ENCODE data around the gene HPSE.
"Not testable (repeated sequence)": the region's sequence is repeated elsewhere in the genome, so short reads cannot be mapped to it uniquely, and the experiment has no call there.

HPSE gene

GRCh38 chr4:83281307-83281706 is 53.3 kb downstream of the HPSE start:
- DNase-seq = no peak

- DNase-seq = no peak
Observed at GRCh38 chr4:83276299-83277040, 58.2 kb downstream of the HPSE start.

GRCh38 chr4:83273926-83274325 is 60.7 kb downstream of the HPSE start:
- not testable (repeated sequence) for DNase-seq

- no peak for DNase-seq
Observed at GRCh38 chr4:83272900-83273299, 61.7 kb downstream of the HPSE start.

GRCh38 chr4:83269256-83269655 is 65.4 kb downstream of the HPSE start:
- no peak for DNase-seq

GRCh38 chr4:83268491-83268890 is 66.2 kb downstream of the HPSE start:
- DNase-seq = no peak

- no peak for DNase-seq
Observed at GRCh38 chr4:83267830-83268475, 66.7 kb downstream of the HPSE start.

GRCh38 chr4:83267121-83267829 is 67.4 kb downstream of the HPSE start:
- DNase-seq = no peak

GRCh38 chr4:83266689-83267088 is 68.0 kb downstream of the HPSE start:
- DNase-seq = no peak

- DNase-seq = no peak
Observed at GRCh38 chr4:83263106-83263505, 71.5 kb downstream of the HPSE start.

- no peak for DNase-seq
Observed at GRCh38 chr4:83262682-83263081, 72.0 kb downstream of the HPSE start.

GRCh38 chr4:83261307-83261706 is 73.3 kb downstream of the HPSE start:
- no peak for DNase-seq

GRCh38 chr4:83259586-83259985 is 75.1 kb downstream of the HPSE start:
- DNase-seq = no peak

- no peak for DNase-seq
Observed at GRCh38 chr4:83258461-83258860, 76.2 kb downstream of the HPSE start.

- DNase-seq = no peak
Observed at GRCh38 chr4:83257811-83258210, 76.8 kb downstream of the HPSE start.

GRCh38 chr4:83255584-83255983 is 79.1 kb downstream of the HPSE start:
- no peak for DNase-seq

- peak; percentile 67 for DNase-seq
Observed at GRCh38 chr4:83252782-83253405, 81.8 kb downstream of the HPSE start.

GRCh38 chr4:83251447-83251830 is 83.2 kb downstream of the HPSE start:
- DNase-seq = no peak

- DNase-seq = no peak
Observed at GRCh38 chr4:83250687-83251446, 83.8 kb downstream of the HPSE start.

- no peak for DNase-seq
Observed at GRCh38 chr4:83248486-83248885, 86.2 kb downstream of the HPSE start.

GRCh38 chr4:83247415-83248357 is 87.0 kb downstream of the HPSE start:
- DNase-seq = no peak
